IPS-18a (cell line): ENCODE data around the gene CDH1.

Experiments
- H3K27ac ChIP-seq: one replicate; pipeline ENCODE4 v1.5.1; 2013; ENCODE audit warnings: low read length
- H3K27me3 ChIP-seq: one replicate; pipeline ENCODE4 v1.6.1; 2013; ENCODE audit warnings: mild to moderate bottlenecking, low read length; ENCODE audit not compliant: control insufficient read depth, insufficient read depth
- H3K36me3 ChIP-seq: one replicate; pipeline ENCODE4 v1.6.1; 2013; ENCODE audit warnings: low read depth, low read length; ENCODE audit not compliant: control insufficient read depth
- H3K4me1 ChIP-seq: one replicate; pipeline ENCODE4 v1.6.1; 2013; ENCODE audit warnings: low read depth, low read length; ENCODE audit not compliant: control insufficient read depth
- H3K4me3 ChIP-seq: one replicate; pipeline ENCODE4 v1.5.1; 2013; ENCODE audit warnings: low read length
- H3K9ac ChIP-seq: one replicate; pipeline ENCODE4 v1.6.1; 2013; ENCODE audit warnings: mild to moderate bottlenecking, low read length, moderate library complexity
- H3K9me3 ChIP-seq: one replicate; pipeline ENCODE4 v1.6.1; 2013; ENCODE audit warnings: low read depth, low read length; ENCODE audit not compliant: control insufficient read depth

CDH1 gene

GRCh38 chr16:68732741-68733399 lies 4.2 kb upstream of the CDH1 start:
- H3K27me3 ChIP-seq, result no peaks in the 10 kb centered on the region
- peak overlapping the region; percentile 1 for H3K4me3 ChIP-seq
- H3K9me3 ChIP-seq, result no peaks in the 10 kb centered on the region
- H3K9ac ChIP-seq, result no peak overlapping the region
- peak overlapping the region; percentile 19 for H3K27ac ChIP-seq
- no peaks in the 10 kb centered on the region for H3K36me3 ChIP-seq
- H3K4me1 ChIP-seq, result peaks cover 18% of the 10 kb centered on the region

GRCh38 chr16:68733570-68733969 lies 3.5 kb upstream of the CDH1 start:
- no peak overlapping the region for H3K4me3 ChIP-seq
- H3K27ac ChIP-seq, result no peak overlapping the region
- no peaks in the 10 kb centered on the region for H3K36me3 ChIP-seq
- peaks cover 18% of the 10 kb centered on the region for H3K4me1 ChIP-seq
- no peaks in the 10 kb centered on the region for H3K27me3 ChIP-seq
- H3K9ac ChIP-seq, result no peak overlapping the region
- no peaks in the 10 kb centered on the region for H3K9me3 ChIP-seq

GRCh38 chr16:68734782-68735181 lies 2.3 kb upstream of the CDH1 start:
- Histone ChIP-seq H3K4me3 (no peak overlapping the region), H3K4me1 (peaks cover 18% of the 10 kb centered on the region), H3K36me3 (peaks cover under 1% of the 10 kb centered on the region), H3K27me3 (no peaks in the 10 kb centered on the region), H3K9me3 (no peaks in the 10 kb centered on the region), H3K27ac (no peak overlapping the region), H3K9ac (no peak overlapping the region)

GRCh38 chr16:68736561-68736960 lies 531 bp upstream of the CDH1 start:
- no peak overlapping the region for H3K27ac ChIP-seq
- no peak overlapping the region for H3K9ac ChIP-seq
- H3K4me3 ChIP-seq, result no peak overlapping the region
- peaks cover 27% of the 10 kb centered on the region for H3K4me1 ChIP-seq
- H3K9me3 ChIP-seq, result no peaks in the 10 kb centered on the region
- H3K36me3 ChIP-seq, result peaks cover 12% of the 10 kb centered on the region
- H3K27me3 ChIP-seq, result no peaks in the 10 kb centered on the region

- peaks cover 19% of the 10 kb centered on the region for H3K4me1 ChIP-seq
- H3K27ac ChIP-seq, result no peak overlapping the region
- peak overlapping the region; percentile 71 for H3K4me3 ChIP-seq
- no peaks in the 10 kb centered on the region for H3K9me3 ChIP-seq
- no peaks in the 10 kb centered on the region for H3K27me3 ChIP-seq
- peak overlapping the region; percentile 35 for H3K9ac ChIP-seq
- peaks cover 12% of the 10 kb centered on the region for H3K36me3 ChIP-seq
Measured at GRCh38 chr16:68737730-68738629, 888 bp downstream of the CDH1 start.

GRCh38 chr16:68739964-68740627 lies 3.0 kb downstream of the CDH1 start:
- no peaks in the 10 kb centered on the region for H3K27me3 ChIP-seq
- no peak overlapping the region for H3K4me3 ChIP-seq
- peaks cover 29% of the 10 kb centered on the region for H3K4me1 ChIP-seq
- peaks cover 18% of the 10 kb centered on the region for H3K36me3 ChIP-seq
- no peak overlapping the region for H3K9ac ChIP-seq
- no peaks in the 10 kb centered on the region for H3K9me3 ChIP-seq
- H3K27ac ChIP-seq, result no peak overlapping the region

GRCh38 chr16:68740628-68741346 lies 3.7 kb downstream of the CDH1 start:
- Histone ChIP-seq H3K27me3 (no peaks in the 10 kb centered on the region), H3K27ac (no peak overlapping the region), H3K9ac (no peak overlapping the region), H3K4me3 (no peak overlapping the region), H3K4me1 (peaks cover 29% of the 10 kb centered on the region), H3K9me3 (no peaks in the 10 kb centered on the region), H3K36me3 (peaks cover 18% of the 10 kb centered on the region)

GRCh38 chr16:68743664-68744063 lies 6.6 kb downstream of the CDH1 start:
- no peaks in the 10 kb centered on the region for H3K27me3 ChIP-seq
- no peak overlapping the region for H3K27ac ChIP-seq
- peak overlapping the region; percentile 29 for H3K9ac ChIP-seq
- H3K4me1 ChIP-seq, result peaks cover 29% of the 10 kb centered on the region
- no peak overlapping the region for H3K4me3 ChIP-seq
- no peaks in the 10 kb centered on the region for H3K9me3 ChIP-seq
- peaks cover 23% of the 10 kb centered on the region for H3K36me3 ChIP-seq

- Histone ChIP-seq H3K27me3 (no peaks in the 10 kb centered on the region), H3K4me1 (peaks cover 29% of the 10 kb centered on the region), H3K9ac (peak overlapping the region; percentile 29), H3K27ac (no peak overlapping the region), H3K4me3 (peak overlapping the region; percentile 26), H3K36me3 (peaks cover 22% of the 10 kb centered on the region), H3K9me3 (no peaks in the 10 kb centered on the region)
Measured at GRCh38 chr16:68744744-68745280, 7.7 kb downstream of the CDH1 start.

- Histone ChIP-seq H3K9ac (no peak overlapping the region), H3K36me3 (peaks cover 11% of the 10 kb centered on the region), H3K4me1 (peaks cover 20% of the 10 kb centered on the region), H3K9me3 (no peaks in the 10 kb centered on the region), H3K27me3 (no peaks in the 10 kb centered on the region), H3K4me3 (no peak overlapping the region), H3K27ac (no peak overlapping the region)
Measured at GRCh38 chr16:68746951-68747350, 9.9 kb downstream of the CDH1 start.

GRCh38 chr16:68749432-68749831 lies 12.3 kb downstream of the CDH1 start:
- peaks cover 6% of the 10 kb centered on the region for H3K36me3 ChIP-seq
- no peak overlapping the region for H3K4me3 ChIP-seq
- no peak overlapping the region for H3K27ac ChIP-seq
- no peaks in the 10 kb centered on the region for H3K27me3 ChIP-seq
- no peaks in the 10 kb centered on the region for H3K9me3 ChIP-seq
- H3K4me1 ChIP-seq, result peaks cover 9% of the 10 kb centered on the region
- H3K9ac ChIP-seq, result no peak overlapping the region
